Measurements from ENCODE around the gene MTG2. TPM values are rescaled to one million over a fixed set of nuclear protein-coding genes. Genes with fewer than 3 reads are reported as not detected.

The MTG2 gene
- total and polyA plus RNA-seq, 2 of the 13 experiments (the other 11 are each of a cell fraction or from before 2014, with no cell fraction given), result 20.4 to 37.8 TPM

- TF ChIP-seq POGK (CRISPR knock-in tag; conservative IDR thresholded peaks at IDR 0.05), result 0 out of 2 replicates have a peak, but pooled peaks have one; percentile 40
- TF ChIP-seq HNRNPL (IDR thresholded peaks at IDR 0.05; ENCODE audit: low read depth, low read length), result peak; percentile 58; the same call in 1 of the 2 replicates
- TF ChIP-seq ZNF580 (CRISPR knock-in tag; IDR thresholded peaks at IDR 0.05; ENCODE audit: borderline replicate concordance, low read depth), result no peak
- peak; percentile 52 for TF ChIP-seq SKI (IDR thresholded peaks at IDR 0.05; ENCODE audit: partially characterized antibody)
- TF ChIP-seq ZNF337 (CRISPR knock-in tag; IDR thresholded peaks at IDR 0.05; ENCODE audit: borderline replicate concordance, low read depth), result 0 out of 2 replicates have a peak, but pooled peaks have one; percentile 62
- TF ChIP-seq ERF (CRISPR knock-in tag; IDR thresholded peaks at IDR 0.05), result 0 out of 2 replicates have a peak, but pooled peaks have one; percentile 53
- TF ChIP-seq ZFP90 (CRISPR knock-in tag; IDR thresholded peaks at IDR 0.05; ENCODE audit: borderline replicate concordance), result 0 out of 2 replicates have a peak, but pooled peaks have one; percentile 49
- no peak for TF ChIP-seq SIN3B (IDR thresholded peaks at IDR 0.05; ENCODE audit: low read length)
- peak; percentile 18; the same call in 1 of the 2 replicates for TF ChIP-seq TFAP4 (IDR thresholded peaks at IDR 0.05; ENCODE audit: borderline replicate concordance, low read depth)
- peak; percentile 55 for TF ChIP-seq CTCF (CRISPR knock-in tag; IDR thresholded peaks at IDR 0.05)
- peak; percentile 58; the same call in 1 of the 2 replicates for TF ChIP-seq CBFB (CRISPR knock-in tag; IDR thresholded peaks at IDR 0.05)
- TF ChIP-seq HBP1 (CRISPR knock-in tag; IDR thresholded peaks at IDR 0.05; ENCODE audit: low read depth), result peak; percentile 43; the same call in 1 of the 2 replicates
- TF ChIP-seq RFXAP (CRISPR knock-in tag; IDR thresholded peaks at IDR 0.05; ENCODE audit: borderline replicate concordance), result 0 out of 2 replicates have a peak, but pooled peaks have one; percentile 48
- TF ChIP-seq NCOR1 (IDR thresholded peaks at IDR 0.05; ENCODE audit: borderline replicate concordance, low read length), result peak; percentile 47; the same call in 1 of the 2 replicates
- TF ChIP-seq ZNF713 (CRISPR knock-in tag; IDR thresholded peaks at IDR 0.05), result no peak
- peak; percentile 84 for TF ChIP-seq CSRNP1 (CRISPR knock-in tag; IDR thresholded peaks at IDR 0.05)
- TF ChIP-seq MIXL1 (CRISPR knock-in tag; IDR thresholded peaks at IDR 0.05), result peak; percentile 64; the same call in 1 of the 2 replicates
Measured at GRCh38 chr20:62134735-62135231, 48.0 kb upstream of the MTG2 start (continued).

Measured in HepG2 (cell line).